Measurements from ENCODE around the gene INSM1.

Gene INSM1

GRCh38 chr20:20331817-20332216, 36.1 kb upstream of the INSM1 start:
- no peak for TF ChIP-seq YY1 (IDR thresholded peaks at IDR 0.05; ENCODE audit: low read depth)
- TF ChIP-seq CREB1 (IDR thresholded peaks at IDR 0.05; ENCODE audit: low read depth), result no peak
- TF ChIP-seq TEAD4 (IDR thresholded peaks at IDR 0.05), result no peak
- TF ChIP-seq USF1 (IDR thresholded peaks at IDR 0.05), result no peak

GRCh38 chr20:20333866-20334265, 34.0 kb upstream of the INSM1 start:
- TF ChIP-seq USF1 (IDR thresholded peaks at IDR 0.05) (no peak), TEAD4 (IDR thresholded peaks at IDR 0.05) (no peak), CREB1 (IDR thresholded peaks at IDR 0.05; ENCODE audit: low read depth) (no peak), YY1 (IDR thresholded peaks at IDR 0.05; ENCODE audit: low read depth) (no peak), MAX (IDR thresholded peaks at IDR 0.05) (no peak), FOXM1 (IDR thresholded peaks at IDR 0.05; ENCODE audit: borderline replicate concordance, low read depth) (no peak), RAD21 (IDR thresholded peaks at IDR 0.05; ENCODE audit: low read depth) (no peak), CEBPB (IDR thresholded peaks at IDR 0.05) (no peak), REST (IDR thresholded peaks at IDR 0.05; ENCODE audit: low read depth) (no peak), EGR1 (IDR thresholded peaks at IDR 0.05) (no peak), TCF12 (IDR thresholded peaks at IDR 0.05; ENCODE audit: low read depth) (no peak), EP300 (IDR thresholded peaks at IDR 0.05; ENCODE audit: borderline replicate concordance) (no peak), ZBTB7A (IDR thresholded peaks at IDR 0.05; ENCODE audit: low read depth) (no peak), NFIC (IDR thresholded peaks at IDR 0.05) (no peak), TAF1 (IDR thresholded peaks at IDR 0.05; ENCODE audit: low read depth) (no peak)

GRCh38 chr20:20334489-20334888, 33.4 kb upstream of the INSM1 start:
- TF ChIP-seq YY1 (IDR thresholded peaks at IDR 0.05; ENCODE audit: low read depth) (no peak), CREB1 (IDR thresholded peaks at IDR 0.05; ENCODE audit: low read depth) (no peak), USF1 (IDR thresholded peaks at IDR 0.05) (no peak), FOXM1 (IDR thresholded peaks at IDR 0.05; ENCODE audit: borderline replicate concordance, low read depth) (no peak), CEBPB (IDR thresholded peaks at IDR 0.05) (no peak), EGR1 (IDR thresholded peaks at IDR 0.05) (no peak), REST (IDR thresholded peaks at IDR 0.05; ENCODE audit: low read depth) (no peak), TCF12 (IDR thresholded peaks at IDR 0.05; ENCODE audit: low read depth) (no peak)

GRCh38 chr20:20338133-20338730, 29.7 kb upstream of the INSM1 start:
- TF ChIP-seq ZBTB7A (IDR thresholded peaks at IDR 0.05; ENCODE audit: low read depth), result no peak
- TF ChIP-seq MAX (IDR thresholded peaks at IDR 0.05), result no peak
- no peak for TF ChIP-seq CEBPB (IDR thresholded peaks at IDR 0.05)
- TF ChIP-seq FOXM1 (IDR thresholded peaks at IDR 0.05; ENCODE audit: borderline replicate concordance, low read depth), result no peak
- TF ChIP-seq TEAD4 (IDR thresholded peaks at IDR 0.05), result no peak
- TF ChIP-seq TAF1 (IDR thresholded peaks at IDR 0.05; ENCODE audit: low read depth), result no peak
- no peak for TF ChIP-seq CREB1 (IDR thresholded peaks at IDR 0.05; ENCODE audit: low read depth)
- TF ChIP-seq TCF12 (IDR thresholded peaks at IDR 0.05; ENCODE audit: low read depth), result no peak
- no peak for TF ChIP-seq EP300 (IDR thresholded peaks at IDR 0.05; ENCODE audit: borderline replicate concordance)
- no peak for TF ChIP-seq USF1 (IDR thresholded peaks at IDR 0.05)
- no peak for TF ChIP-seq YY1 (IDR thresholded peaks at IDR 0.05; ENCODE audit: low read depth)
- no peak for TF ChIP-seq RAD21 (IDR thresholded peaks at IDR 0.05; ENCODE audit: low read depth)
- TF ChIP-seq EGR1 (IDR thresholded peaks at IDR 0.05), result no peak
- no peak for TF ChIP-seq REST (IDR thresholded peaks at IDR 0.05; ENCODE audit: low read depth)

Data from Ishikawa (cell line).